Measurements from ENCODE around the gene TNIK. TPM values are rescaled to one million over a fixed set of nuclear protein-coding genes. Genes with fewer than 3 reads are reported as not detected.
"Not testable (repeated sequence)": the region's sequence is repeated elsewhere in the genome, so short reads cannot be mapped to it uniquely, and the experiment has no call there.

Gene TNIK
- total RNA-seq, 3 donors from 2014 or later, result 7.4 to 17.6 (median 10.2) TPM

DNA sequence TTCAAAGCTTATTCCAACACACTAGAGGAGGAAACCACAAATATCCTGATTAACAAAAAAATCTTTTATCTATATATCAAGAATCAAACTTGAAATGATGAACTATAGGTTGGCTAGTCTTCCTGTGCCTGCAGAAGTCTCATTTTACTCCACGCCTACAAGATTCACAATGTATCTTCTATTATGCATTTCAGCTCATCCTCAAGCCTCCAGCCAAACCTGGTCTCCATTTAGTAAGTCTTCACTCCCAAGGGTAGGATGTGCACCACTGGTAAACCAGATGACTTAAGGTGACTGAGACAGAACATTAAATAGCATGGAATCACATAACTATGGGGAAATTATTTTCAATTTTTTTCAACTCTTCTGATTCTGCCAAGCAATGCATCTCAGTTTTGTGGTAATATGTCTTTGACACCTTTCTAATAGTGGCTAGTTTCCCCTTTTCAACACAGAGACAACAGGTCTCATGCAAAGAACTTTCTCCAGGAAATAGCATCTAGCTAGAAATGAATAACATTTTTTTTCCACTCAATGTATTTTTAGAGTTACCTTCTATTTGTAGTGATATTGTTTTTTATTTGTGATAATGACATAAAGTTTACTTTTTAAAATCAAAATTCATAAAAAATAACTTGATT, 166.9 kb downstream of the TNIK start:
- intact Hi-C loops (cut with DNase I; ENCODE audit: low total_unique reads), result no loop called here
- no peak for TF ChIP-seq POLR2A (IDR thresholded peaks at IDR 0.05)
- no peak for TF ChIP-seq POLR2AphosphoS5 (IDR thresholded peaks at IDR 0.05)
- TF ChIP-seq, protein P1, sequence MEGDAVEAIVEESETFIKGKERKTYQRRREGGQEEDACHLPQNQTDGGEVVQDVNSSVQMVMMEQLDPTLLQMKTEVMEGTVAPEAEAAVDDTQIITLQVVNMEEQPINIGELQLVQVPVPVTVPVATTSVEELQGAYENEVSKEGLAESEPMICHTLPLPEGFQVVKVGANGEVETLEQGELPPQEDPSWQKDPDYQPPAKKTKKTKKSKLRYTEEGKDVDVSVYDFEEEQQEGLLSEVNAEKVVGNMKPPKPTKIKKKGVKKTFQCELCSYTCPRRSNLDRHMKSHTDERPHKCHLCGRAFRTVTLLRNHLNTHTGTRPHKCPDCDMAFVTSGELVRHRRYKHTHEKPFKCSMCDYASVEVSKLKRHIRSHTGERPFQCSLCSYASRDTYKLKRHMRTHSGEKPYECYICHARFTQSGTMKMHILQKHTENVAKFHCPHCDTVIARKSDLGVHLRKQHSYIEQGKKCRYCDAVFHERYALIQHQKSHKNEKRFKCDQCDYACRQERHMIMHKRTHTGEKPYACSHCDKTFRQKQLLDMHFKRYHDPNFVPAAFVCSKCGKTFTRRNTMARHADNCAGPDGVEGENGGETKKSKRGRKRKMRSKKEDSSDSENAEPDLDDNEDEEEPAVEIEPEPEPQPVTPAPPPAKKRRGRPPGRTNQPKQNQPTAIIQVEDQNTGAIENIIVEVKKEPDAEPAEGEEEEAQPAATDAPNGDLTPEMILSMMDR (IDR thresholded peaks at IDR 0.05), result no peak
- no peaks in the 10 kb centered on the region for H3K36me3 ChIP-seq
- no peak for DNase-seq (ENCODE audit: low spot score in 2 of 2)
- H3K9me3 ChIP-seq, result no peaks in the 10 kb centered on the region
- no peak overlapping the region for H3K4me3 ChIP-seq
- no peaks in the 10 kb centered on the region for H3K4me1 ChIP-seq
- H3K27ac ChIP-seq, result no peak overlapping the region
- H3K27me3 ChIP-seq, result no peaks in the 10 kb centered on the region

DNA sequence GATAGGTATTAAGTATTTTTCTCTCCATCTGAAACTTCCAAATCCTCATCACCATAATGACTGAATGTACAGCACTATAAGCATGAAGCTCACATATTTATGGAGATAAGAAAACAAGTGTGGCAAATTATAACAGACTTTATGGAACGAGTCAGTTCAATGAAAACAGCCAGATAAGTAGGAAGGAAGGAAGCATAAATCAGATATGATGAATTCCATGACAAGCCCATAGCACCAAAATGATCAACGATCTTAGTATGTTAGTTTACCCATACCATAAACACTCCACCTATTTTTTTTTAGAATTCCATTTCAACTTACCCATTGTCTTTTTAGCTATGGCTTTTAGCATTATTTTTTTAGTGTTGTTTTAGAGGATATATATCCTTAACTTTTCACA, 169.5 kb downstream of the TNIK start:
- no peaks in the 10 kb centered on the region for H3K27me3 ChIP-seq
- intact Hi-C loops (cut with DNase I; ENCODE audit: low total_unique reads), result no loop called here
- no peaks in the 10 kb centered on the region for H3K9me3 ChIP-seq
- no peak overlapping the region for H3K4me3 ChIP-seq
- TF ChIP-seq POLR2A (IDR thresholded peaks at IDR 0.05), result no peak
- TF ChIP-seq POLR2AphosphoS5 (IDR thresholded peaks at IDR 0.05), result no peak
- TF ChIP-seq, protein P1 (IDR thresholded peaks at IDR 0.05), result no peak
- no peaks in the 10 kb centered on the region for H3K36me3 ChIP-seq
- H3K27ac ChIP-seq, result no peak overlapping the region
- no peak for DNase-seq (ENCODE audit: low spot score in 2 of 2)
- no peaks in the 10 kb centered on the region for H3K4me1 ChIP-seq

DNA sequence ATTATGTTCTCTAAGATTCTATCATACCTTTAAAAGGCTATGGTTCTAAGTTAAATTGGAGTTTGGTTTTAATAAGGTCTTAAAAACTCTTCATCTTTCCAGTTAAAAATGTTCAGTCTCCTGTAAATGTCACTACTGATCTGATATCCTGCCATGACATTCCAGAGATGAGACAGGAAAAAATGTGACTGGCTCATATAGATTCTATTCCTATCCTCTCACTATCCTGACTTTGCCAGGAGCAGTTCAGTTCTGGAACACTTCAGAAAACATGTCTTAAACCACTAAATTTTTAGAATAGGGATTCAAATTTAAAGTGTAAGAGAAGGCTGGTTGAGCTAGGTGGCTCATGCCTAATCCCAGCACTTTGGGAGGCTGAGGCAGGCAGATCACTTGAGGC, 170.9 kb downstream of the TNIK start:
- Histone ChIP-seq H3K9me3 (no peaks in the 10 kb centered on the region), H3K36me3 (no peaks in the 10 kb centered on the region), H3K27ac (no peak overlapping the region), H3K4me3 (no peak overlapping the region), H3K4me1 (no peaks in the 10 kb centered on the region), H3K27me3 (no peaks in the 10 kb centered on the region)
- DNase-seq (ENCODE audit: low spot score in 2 of 2), result no peak
- intact Hi-C loops (cut with DNase I; ENCODE audit: low total_unique reads), result no loop called here
- no peak for TF ChIP-seq POLR2AphosphoS5 (IDR thresholded peaks at IDR 0.05)
- TF ChIP-seq POLR2A (IDR thresholded peaks at IDR 0.05), result no peak
- TF ChIP-seq, protein P1 (IDR thresholded peaks at IDR 0.05), result no peak

DNA sequence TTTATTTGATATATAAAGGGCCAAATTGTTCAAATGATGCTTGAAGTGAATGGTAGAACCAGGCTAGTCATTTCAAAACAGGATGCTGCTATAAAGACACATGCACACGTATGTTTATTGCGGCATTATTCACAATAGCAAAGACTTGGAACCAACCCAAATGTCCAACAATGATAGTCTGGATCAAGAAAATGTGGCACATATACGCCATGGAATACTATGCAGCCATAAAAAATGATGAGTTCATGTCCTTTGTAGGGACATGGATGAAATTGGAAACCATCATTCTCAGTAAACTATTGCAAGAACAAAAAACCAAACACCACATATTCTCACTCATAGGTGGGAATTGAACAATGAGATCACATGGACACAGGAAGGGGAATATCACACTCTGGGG, 172.4 kb downstream of the TNIK start:
- H3K4me1 ChIP-seq; H3K9me3 ChIP-seq; DNase-seq (ENCODE audit: low spot score in 2 of 2); intact Hi-C loops (cut with DNase I; ENCODE audit: low total_unique reads); H3K36me3 ChIP-seq; H3K4me3 ChIP-seq; H3K27ac ChIP-seq; H3K27me3 ChIP-seq: not testable (repeated sequence)

DNA sequence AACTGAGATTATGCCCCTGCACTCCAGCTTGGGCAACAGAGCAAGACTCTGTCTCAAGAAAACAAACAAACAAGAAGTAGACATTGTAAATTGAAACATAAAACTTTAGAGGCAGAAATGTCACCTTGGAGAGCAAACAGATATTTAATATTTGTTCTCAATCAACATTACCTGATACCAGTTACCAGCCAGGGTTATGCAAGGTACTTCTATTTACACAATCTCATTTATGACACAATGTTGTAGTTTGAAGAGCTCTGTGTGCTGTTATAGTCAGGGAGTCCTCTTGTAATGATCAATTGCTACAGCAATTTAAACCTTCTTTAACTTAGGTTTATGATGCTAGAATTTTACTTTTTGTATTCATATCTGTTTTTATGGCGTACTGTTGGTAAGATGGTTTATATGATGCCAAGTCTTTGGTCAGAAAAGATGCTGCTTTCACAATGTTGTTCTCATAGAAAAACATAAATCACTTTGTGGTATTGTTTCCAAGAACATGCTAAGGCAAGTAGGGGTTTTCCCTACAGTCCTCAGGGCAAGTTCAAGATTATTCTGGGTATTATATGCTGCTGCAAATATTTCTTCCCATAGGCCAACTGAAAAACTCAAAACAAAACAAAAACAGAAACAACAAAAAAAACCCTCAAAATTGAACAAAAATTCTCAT, 173.5 kb downstream of the TNIK start:
- TF ChIP-seq POLR2A (IDR thresholded peaks at IDR 0.05), result no peak
- TF ChIP-seq POLR2AphosphoS5 (IDR thresholded peaks at IDR 0.05), result no peak
- TF ChIP-seq, protein P1 (IDR thresholded peaks at IDR 0.05), result no peak
- H3K4me3 ChIP-seq, result no peak overlapping the region
- no peaks in the 10 kb centered on the region for H3K36me3 ChIP-seq
- H3K4me1 ChIP-seq, result no peaks in the 10 kb centered on the region
- no peaks in the 10 kb centered on the region for H3K27me3 ChIP-seq
- DNase-seq (ENCODE audit: low spot score in 2 of 2), result no peak
- intact Hi-C loops (cut with DNase I; ENCODE audit: low total_unique reads), result no loop called here
- H3K9me3 ChIP-seq, result no peaks in the 10 kb centered on the region
- no peak overlapping the region for H3K27ac ChIP-seq

Measured in breast epithelium (tissue), 4 donors.